Measurements from ENCODE around the gene CCL19.

GRCh38 chr9:34701023-34701768, 10.1 kb upstream of the CCL19 start:
- TF ChIP-seq RARB (CRISPR knock-in tag; IDR thresholded peaks at IDR 0.05) (no peak), ARNTL (CRISPR knock-in tag; IDR thresholded peaks at IDR 0.05; ENCODE audit: borderline replicate concordance, low read depth) (no peak), CSDC2 (CRISPR knock-in tag; IDR thresholded peaks at IDR 0.05) (no peak), ZNF8 (CRISPR knock-in tag; IDR thresholded peaks at IDR 0.05) (no peak), ZFP3 (CRISPR knock-in tag; IDR thresholded peaks at IDR 0.05) (no peak)

Data from SK-N-SH treated with all-trans-retinoic acid at 6 μM for 48 hours (cell line).